ENCODE data around the gene EIF4E2.

DNA sequence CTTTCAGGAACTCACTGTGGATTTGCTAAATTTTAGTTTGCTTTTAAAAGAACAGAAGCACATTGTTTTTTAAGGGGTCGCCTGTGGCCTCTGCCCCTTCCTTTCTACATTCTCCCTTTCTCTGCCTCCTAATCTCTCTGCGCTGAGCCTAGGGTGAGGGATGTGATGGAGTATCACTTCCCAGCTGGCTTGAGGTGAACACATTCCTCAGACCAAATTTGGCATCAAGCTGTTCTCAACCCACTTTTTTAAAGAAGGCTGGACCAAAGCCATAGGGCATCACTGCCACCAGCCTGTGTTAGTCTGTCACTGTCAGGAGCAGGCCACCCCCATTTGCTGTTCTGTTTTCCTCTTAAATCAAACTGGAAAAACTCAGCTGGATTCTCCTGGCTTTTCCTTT, 27.4 kb downstream of the EIF4E2 start:
- TF ChIP-seq, protein P1, sequence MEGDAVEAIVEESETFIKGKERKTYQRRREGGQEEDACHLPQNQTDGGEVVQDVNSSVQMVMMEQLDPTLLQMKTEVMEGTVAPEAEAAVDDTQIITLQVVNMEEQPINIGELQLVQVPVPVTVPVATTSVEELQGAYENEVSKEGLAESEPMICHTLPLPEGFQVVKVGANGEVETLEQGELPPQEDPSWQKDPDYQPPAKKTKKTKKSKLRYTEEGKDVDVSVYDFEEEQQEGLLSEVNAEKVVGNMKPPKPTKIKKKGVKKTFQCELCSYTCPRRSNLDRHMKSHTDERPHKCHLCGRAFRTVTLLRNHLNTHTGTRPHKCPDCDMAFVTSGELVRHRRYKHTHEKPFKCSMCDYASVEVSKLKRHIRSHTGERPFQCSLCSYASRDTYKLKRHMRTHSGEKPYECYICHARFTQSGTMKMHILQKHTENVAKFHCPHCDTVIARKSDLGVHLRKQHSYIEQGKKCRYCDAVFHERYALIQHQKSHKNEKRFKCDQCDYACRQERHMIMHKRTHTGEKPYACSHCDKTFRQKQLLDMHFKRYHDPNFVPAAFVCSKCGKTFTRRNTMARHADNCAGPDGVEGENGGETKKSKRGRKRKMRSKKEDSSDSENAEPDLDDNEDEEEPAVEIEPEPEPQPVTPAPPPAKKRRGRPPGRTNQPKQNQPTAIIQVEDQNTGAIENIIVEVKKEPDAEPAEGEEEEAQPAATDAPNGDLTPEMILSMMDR (IDR thresholded peaks at IDR 0.05): no peak
- no peak for TF ChIP-seq POLR2A (IDR thresholded peaks at IDR 0.05)

Data from vagina (tissue), 2 donors.